ENCODE measurements around the gene MKS1.
A peak's percentile ranks its signal among the peaks of the same experiment; 100 is the strongest.

MKS1 gene

GRCh38 chr17:58219007-58219788 lies at the start of gene MKS1:
Gene MKS1 (minus strand): TSS chr17:58219255. CDS start chr17:58219230, 25 bp downstream.
- peak; percentile 89 for DNase-seq (ENCODE audit: low read depth)

GRCh38 chr17:58268326-58268725 lies 49.3 kb upstream of the MKS1 start:
- no peak for DNase-seq (ENCODE audit: low read depth)

DNA sequence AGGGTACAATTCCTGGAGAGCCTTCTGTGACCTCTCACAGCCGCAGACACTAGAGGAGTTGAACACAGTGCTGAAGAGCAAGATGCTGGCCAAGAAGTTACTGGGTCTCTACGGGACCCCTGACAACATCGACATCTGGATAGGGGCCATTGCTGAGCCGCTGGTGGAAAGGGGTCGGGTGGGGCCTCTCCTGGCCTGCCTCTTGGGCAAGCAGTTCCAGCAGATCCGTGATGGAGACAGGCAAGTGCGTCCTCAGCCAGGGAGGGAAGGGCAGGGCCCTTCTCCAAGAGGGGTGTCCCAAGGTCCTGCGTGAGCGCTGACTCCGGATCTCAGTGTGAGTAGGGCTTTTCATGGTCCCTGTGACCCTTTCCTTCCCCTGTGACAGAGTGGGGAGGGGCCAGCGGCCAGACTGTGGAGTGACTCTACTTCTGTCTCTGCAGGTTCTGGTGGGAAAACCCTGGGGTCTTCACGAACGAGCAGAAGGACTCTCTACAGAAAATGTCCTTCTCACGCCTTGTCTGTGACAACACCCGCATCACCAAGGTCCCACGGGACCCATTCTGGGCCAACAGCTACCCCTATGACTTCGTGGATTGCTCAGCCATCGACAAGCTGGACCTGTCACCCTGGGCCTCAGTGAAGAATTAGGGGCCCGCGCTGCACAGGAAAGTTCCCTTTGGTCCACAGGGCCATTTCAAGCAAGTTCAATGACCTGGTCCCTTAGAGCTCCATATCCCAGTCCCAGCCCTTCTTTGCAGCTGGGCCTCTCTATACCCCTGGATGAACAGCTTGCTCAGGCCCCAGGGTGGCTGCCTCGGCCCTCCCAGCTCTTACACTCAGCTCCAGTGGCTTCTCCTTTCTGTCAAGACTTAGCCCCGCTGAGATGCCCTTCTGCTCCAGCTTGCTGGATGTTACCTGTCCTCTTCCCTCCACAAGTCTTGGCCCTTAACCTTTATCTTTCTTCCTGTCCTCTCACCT lies 48.6 kb upstream of the MKS1 start:
- no peak for DNase-seq (ENCODE audit: low read depth)

DNA sequence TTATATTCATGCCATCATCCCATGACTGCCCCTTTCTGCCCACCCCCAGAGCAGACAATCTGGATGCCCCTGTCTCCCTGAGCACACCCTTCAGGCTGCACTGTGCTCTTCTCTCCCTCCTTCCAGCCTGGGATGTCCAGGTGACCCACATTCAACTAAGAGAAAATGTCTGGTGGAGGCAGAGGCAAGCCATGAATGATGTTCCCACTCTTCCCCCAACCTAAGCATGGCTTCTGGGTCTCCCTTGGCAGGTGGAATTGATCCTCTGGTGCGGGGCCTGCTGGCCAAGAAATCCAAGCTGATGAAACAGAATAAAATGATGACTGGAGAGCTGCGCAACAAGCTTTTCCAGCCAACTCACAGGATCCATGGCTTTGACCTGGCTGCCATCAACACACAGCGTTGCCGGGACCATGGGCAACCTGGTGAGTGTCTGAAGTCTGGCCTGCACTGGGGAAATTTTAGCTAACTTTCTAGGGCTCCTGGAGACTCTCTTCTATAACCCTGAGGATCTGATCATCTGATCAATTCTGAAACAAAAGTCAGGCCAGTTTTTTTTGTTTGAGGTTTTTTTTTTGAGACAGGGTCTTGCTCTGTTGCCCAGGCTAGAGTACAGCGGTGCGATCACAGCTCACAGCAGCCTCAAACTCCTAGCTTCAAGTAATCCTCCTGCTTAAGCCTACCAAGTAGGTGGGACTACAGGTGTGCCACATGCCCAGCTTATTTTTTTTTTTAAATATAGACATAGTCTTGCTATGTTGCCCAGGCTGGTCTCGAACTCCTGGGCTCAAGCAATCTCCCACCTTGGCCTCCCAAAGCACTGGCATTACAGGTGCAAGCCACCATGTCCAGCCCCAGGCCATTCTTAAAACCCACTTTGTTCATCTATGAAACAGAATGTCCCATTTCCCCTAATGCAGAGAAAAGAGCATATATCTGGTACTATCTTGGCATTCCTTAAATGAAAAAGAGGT lies 47.1 kb upstream of the MKS1 start:
- DNase-seq (ENCODE audit: low read depth): no peak

DNA sequence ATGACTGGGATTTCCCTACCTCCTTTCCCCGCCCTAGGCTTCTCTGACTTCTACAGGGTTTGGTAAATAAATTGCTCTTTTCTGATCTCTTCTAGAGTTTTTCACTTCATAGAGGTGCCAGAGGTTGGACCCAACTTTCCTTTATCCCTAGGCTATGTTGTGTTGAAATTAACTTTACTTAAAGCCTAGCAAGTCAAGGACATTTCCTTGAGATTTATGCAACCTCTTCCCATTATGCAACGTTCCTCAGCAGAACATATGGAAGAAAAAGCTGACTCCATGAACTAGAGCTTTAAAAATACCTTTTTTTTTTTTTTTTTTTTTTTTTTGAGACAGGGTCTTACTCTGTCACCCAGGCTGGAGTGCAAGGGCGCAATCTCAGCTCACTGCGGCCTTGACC lies 46.2 kb upstream of the MKS1 start:
- no peak for DNase-seq (ENCODE audit: low read depth)

- no peak for DNase-seq (ENCODE audit: low read depth)
These were observed 45.5 kb upstream of the MKS1 start for GRCh38 chr17:58264407-58265103.

GRCh38 chr17:58263773-58264172 lies 44.7 kb upstream of the MKS1 start:
- DNase-seq (ENCODE audit: low read depth): no peak

- no peak for DNase-seq (ENCODE audit: low read depth)
These were observed 43.1 kb upstream of the MKS1 start for GRCh38 chr17:58262149-58262548.

- DNase-seq (ENCODE audit: low read depth): no peak
These were observed 35.7 kb upstream of the MKS1 start for GRCh38 chr17:58254803-58255202.

DNA sequence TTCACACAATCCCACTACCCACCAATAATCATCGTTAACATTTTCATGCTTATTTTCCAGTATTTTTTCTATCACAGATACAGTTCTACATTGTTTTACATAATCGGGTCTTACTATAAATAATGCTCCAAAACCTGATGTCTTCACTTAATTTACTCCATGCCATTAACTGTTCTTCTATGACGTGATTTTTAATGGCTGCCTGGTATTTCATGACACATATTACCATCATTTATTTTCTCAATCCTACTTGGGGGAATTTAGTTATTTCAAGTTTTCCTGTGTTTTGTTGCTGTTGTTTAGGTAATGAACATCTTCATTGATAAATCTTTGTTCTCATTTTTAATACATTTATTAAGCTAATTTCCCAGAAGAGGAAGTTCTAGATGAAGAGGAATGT lies 34.0 kb upstream of the MKS1 start:
- no peak for DNase-seq (ENCODE audit: low read depth)

GRCh38 chr17:58252141-58252540 lies 33.1 kb upstream of the MKS1 start:
- DNase-seq (ENCODE audit: low read depth): no peak

- no peak for DNase-seq (ENCODE audit: low read depth)
These were observed 31.4 kb upstream of the MKS1 start for GRCh38 chr17:58250344-58251011.

GRCh38 chr17:58249270-58250133 lies 30.4 kb upstream of the MKS1 start:
- peak; percentile 65 for DNase-seq (ENCODE audit: low read depth)

DNA sequence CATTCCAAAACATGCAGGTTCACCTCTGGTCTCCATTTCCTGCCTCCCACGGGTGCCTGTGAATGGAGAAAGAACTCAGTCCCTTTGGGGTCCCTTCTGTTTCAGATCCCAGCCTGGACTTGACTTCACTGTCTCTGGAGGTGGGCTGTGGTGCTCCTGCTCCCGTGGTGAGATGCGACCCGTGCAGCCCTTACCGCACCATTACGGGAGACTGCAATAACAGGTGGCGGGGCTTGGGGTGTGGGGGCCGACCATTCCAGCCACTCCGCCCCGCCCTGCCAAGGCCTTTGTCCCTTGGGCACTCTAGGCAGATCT lies 29.9 kb upstream of the MKS1 start:
- no peak for DNase-seq (ENCODE audit: low read depth)

DNA sequence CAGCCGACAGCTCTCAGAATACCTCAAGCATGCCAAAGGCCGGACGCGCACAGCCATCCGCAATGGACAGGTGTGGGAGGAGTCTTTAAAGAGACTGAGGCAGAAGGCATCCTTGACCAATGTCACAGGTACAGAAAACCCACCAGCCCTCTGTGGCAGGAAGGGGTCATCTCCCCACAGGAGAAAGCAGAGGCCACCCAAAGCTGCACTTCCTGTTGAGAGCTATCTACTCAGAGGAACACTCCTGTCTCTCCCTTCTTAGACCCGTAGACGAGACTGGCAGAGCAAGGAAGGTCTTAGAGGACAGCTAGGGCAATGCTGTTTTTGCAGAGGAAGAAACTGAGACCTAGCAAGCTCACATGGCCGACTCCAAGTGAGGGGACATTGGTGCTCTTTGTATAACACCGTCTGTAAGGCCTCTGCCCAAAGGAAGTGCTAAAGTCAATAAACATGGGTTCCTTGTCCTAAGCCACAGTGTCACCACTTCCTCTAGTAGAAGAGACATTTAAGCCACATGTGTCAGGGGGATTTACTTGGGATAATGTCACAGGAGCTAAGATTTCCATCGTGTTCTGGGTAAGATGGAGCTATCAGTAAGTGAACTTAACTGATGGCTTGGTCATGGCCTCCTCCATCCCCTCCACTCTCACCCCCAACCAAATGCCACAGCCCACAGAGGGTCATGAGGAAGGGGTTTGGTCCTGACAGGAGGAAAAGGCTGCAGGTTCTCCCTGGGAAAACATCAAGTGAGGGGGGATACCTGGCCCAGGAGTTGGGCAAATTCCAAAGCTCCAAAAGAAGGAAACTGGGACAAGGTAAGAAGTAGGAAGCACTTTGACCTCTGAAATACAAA lies 28.7 kb upstream of the MKS1 start:
- no peak for DNase-seq (ENCODE audit: low read depth)

GRCh38 chr17:58246781-58247180 lies 27.7 kb upstream of the MKS1 start:
- DNase-seq (ENCODE audit: low read depth): no peak

DNA sequence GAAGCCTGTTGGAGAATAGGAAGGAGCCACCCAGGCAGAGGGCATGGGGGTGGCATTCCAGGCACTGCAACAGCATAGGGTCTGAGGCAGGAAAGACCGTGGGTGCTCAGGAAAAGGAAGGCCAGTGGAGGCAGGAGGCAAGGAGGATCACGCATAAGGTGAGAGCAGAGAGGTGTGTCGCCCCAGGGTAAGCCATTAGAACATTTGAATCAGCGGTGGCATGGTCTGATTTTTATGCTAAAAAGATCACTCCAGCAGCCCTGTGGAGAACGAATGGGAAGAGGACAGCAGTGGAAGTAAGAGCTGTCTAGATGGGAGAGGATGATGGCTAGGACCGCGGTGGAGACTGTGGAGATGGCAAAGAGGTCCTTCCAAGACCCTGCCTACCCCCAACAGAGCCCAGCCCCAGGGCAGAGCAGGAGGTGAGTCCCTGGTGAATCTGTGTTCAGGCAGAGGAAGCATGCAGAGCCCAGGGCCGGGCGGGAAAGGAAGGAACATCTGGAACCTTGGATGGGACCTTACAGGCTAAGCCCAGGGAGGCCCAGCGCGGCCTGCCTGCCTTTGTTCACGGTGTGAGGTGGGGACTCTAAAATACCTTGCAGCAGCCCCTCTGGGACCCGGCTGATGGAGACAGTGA lies 27.2 kb upstream of the MKS1 start:
- DNase-seq (ENCODE audit: low read depth): no peak

- DNase-seq (ENCODE audit: low read depth): no peak
These were observed 26.5 kb upstream of the MKS1 start for GRCh38 chr17:58245428-58246103.

Data from stimulated activated CD8-positive, alpha-beta memory T cell treated with anti-CD3 and anti-CD28 coated beads, Interleukin-12 subunit alpha, Interleukin-12 subunit beta, amount 100 ng/mL, for 4 hours (primary cell).